ENCODE measurements around the gene RAB10.
"Not testable (repeated sequence)": the region's sequence is repeated elsewhere in the genome, so short reads cannot be mapped to it uniquely, and the experiment has no call there.

The RAB10 gene

DNA sequence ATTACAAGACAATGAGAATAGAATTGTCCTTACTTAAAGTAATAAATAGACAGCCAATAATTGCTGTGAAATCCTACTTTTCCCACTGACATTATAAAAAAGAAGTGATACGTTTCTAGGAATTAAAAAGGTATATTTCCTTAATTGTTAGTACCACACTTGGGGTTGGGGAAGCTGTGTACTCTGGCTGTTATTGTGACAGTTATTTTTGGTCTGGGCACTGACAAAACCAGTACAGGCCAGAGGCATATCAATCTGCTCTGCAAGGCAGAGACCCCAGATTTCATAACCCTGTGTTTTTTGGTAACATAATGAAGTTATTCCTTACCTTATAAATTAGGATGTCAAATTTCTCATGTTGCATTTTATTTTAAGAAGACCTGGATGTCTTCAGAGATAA lies 66.5 kb downstream of the RAB10 start:
- no peak for DNase-seq

DNA sequence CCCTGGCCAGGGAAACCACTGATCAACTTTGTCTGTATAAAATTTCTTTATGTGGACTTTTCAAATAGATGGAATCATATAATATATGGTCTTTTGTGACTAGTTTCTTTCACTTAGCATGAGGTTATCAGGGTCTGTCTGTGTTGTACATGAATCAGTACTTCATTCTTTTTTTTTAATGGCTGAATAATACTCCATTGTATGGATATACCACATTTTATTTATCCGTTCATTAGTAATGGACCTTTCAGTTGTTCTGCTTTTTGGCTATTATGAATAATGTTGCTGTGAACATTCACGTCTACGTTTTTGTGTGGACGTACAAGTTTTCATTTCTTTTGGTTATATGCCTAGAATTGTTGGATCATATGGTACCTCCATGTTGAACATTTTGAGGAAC lies 69.9 kb downstream of the RAB10 start:
- DNase-seq, result no peak

DNA sequence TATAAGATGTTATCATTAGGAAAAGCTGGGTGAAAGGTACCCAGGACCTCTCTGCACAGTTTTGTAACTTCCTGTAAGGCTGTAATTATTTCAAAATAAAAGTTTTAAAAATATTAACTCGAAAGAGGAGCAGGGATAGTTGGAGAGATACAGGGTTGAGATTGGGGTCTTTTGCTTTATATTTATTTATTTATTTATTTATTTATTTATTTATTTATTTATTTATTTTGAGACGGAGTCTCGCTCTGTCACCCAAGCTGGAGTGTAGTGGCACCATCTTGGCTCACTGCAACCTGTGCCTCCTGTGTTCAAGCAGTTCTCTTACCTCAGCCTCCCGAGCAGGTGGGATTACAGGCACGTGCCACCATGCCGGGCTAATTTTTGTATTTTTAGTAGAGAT lies 74.8 kb downstream of the RAB10 start:
- DNase-seq, result not testable (repeated sequence)

DNA sequence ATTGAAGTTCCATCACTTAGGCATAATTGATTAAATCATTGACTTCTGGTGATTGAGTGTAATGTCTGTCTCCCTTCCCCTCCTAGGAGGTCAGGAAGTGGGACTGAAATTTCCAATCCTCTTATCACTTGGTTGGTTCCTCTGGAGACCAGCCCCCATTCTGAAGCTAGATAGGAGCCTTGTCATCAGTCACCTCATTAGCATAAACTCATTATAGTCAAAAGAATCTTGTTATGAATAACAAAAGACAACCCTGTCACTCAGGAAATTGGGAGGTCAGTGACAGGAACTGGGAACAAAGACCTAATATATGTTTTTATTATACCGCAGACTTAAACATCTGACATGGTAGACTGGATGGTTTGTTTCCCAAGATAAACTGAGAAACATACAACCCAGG lies 78.3 kb downstream of the RAB10 start:
- DNase-seq, result no peak

DNA sequence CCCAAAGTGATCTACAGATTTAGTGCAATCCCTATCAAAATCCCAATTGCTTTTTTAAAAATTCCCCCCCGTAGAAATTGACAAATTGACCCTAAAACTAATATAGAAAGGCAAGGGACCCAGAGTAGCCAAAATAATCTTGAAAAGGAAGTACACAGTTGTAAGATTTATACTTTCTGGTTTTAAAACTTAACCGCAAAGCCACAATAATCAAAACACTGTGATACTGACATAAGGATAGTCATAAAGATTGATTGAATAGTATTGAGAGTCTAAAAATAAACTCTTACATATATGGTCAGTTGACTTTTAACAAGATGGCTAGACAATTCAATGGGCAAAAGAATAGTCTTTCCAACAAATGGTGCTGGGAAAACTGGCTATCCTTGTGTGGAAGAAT lies 80.3 kb downstream of the RAB10 start:
- no peak for DNase-seq

DNA sequence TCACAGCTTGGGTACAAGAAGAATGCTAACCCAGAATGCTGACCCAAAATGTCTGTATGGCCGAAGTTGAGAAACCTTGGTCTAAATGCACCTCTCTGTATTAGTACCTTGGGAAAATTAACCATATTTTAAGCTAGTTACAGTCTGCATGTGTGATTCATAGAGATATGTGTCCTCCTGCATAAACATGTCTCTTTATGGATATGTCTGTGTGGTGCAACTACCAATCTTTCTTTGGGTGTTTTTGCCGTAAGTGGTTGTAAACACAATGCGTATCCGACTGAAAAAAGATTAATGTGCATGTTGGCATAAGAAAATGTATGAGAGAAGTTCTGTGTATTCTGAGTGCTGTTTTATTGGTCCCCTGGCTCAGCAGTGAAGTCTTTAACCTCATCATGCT lies 84.8 kb downstream of the RAB10 start:
- no peak for DNase-seq

DNA sequence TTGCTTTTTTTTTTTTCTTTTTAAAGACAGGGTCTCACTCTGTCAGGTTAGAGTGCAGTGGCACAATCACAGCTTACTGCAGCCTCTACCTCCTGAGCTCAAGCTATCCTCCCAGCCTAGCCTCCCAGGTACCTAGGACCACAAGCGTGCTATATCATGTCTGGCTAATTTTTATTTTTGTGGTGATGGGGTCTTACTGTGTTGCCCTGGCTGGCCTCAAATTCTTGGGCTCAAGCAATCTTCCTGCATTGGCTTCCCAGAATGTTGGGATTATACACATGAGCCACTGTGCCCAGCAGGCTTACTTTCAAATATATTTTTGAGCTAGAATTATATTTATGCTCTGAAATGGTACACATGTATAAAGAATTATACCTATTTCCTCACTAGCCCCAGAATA lies 85.6 kb downstream of the RAB10 start:
- DNase-seq, result no peak

DNA sequence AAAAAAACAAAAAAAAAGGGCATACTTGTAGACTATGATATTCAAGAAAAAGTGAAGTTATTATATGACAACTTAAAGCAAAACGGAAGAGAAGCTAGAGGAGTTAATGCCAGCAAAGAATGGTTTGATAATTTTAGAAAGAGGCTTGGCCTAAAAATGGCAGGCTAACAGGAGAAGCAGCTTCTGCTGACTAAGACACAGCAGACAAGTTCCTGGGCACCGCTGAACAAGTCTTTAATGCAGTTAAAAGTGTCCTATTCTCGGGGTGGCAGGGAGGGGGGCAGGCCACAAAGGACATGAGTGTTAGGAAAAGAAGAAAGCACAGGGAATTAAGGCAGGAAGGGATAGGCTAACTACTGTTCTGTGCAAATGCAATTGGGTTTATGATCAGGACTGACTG lies 88.7 kb downstream of the RAB10 start:
- no peak for DNase-seq

DNA sequence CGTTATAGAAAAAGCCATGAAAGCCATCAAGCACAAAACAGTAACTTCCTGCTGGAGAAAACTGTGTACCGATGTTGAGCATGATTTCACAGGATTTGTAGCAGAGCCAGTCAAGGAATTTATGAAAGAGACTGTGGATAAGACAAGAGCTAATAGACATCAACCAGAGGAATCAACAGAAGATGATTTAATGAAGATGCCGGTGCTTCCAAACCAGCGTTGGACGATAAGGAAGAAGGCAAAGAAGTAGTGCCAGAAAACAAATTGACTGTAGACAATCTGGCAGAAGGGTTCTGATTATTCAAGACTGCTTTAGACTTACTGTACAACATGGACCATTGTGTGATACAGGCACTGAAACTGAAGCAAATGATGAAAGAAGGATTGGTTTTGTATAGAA lies 89.5 kb downstream of the RAB10 start:
- no peak for DNase-seq

DNA sequence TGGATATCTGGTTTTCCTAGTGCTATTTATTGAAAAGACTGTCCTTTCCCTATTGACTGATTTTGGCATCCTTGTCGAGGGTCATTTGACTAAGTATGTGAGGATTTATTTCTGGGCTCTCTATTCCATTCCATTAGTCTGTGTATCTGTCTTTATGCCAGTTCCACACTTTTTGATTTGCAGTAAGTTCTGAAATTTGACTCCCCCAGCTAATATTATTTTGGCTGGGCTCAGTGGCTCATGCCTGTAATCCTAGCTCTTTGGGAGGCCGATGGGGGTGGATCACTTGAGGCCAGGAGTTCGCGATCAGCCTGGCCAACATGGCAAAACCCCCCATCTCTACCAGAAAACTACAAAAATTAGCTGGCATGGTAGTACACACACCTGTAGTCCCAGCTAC lies 92.2 kb downstream of the RAB10 start:
- DNase-seq, result no peak

DNA sequence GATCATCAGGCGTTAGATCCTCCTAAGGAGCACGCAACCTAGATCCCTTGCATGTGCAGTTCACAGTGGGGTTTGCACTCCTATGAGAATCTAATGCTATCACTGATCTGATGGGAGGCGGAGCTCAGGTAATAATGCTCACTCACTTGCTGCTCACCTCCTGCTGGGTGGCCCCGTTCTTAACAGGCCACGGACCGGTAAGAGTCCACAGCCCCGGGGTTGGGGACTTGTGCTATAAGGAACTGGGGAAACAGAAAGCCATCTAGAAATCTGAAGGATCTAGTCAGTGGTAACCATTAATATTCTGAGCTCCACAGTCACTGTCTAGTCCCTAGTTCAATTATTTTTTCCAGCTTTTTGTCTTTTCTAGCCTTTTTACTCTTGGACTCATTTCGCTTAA lies 94.3 kb downstream of the RAB10 start:
- DNase-seq, result no peak

DNA sequence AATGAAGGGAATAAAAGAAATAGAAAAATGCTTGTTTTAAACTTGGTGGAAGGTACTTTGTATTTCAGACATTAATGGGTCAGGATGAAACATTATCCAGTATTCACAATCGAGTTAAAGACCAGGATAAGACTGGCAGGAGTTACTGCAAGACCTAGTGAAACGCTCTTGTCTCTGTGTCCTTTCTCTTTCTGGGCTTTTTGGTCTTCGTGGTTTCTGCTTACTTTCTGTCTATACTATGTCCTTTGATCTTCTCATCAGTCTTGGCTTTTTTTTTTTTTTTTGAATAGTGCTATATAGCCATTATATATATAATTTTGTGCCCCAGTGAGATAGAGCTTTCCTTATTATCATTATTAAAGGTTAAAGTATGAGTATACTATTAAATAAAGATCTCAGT lies 96.9 kb downstream of the RAB10 start:
- DNase-seq, result no peak

DNA sequence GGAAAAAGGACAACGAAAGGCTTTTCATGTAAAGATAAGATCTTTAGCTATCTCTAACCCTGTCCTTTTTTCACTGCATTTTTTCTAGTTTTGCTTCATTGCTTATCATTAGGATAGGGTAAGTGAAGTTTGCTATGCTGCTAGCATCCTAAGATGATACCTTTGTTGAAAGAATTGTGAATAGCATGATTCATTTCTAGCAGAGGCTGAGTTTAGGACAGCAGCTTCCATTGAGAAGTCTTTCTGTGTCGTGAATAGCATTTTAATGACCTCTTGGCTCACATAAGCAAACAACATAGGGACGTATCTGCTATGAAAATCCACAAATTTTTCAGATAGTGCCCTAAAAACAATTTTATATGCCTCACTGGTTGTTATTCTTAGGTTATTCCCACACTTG lies 102.6 kb downstream of the RAB10 start:
- no peak for DNase-seq

DNA sequence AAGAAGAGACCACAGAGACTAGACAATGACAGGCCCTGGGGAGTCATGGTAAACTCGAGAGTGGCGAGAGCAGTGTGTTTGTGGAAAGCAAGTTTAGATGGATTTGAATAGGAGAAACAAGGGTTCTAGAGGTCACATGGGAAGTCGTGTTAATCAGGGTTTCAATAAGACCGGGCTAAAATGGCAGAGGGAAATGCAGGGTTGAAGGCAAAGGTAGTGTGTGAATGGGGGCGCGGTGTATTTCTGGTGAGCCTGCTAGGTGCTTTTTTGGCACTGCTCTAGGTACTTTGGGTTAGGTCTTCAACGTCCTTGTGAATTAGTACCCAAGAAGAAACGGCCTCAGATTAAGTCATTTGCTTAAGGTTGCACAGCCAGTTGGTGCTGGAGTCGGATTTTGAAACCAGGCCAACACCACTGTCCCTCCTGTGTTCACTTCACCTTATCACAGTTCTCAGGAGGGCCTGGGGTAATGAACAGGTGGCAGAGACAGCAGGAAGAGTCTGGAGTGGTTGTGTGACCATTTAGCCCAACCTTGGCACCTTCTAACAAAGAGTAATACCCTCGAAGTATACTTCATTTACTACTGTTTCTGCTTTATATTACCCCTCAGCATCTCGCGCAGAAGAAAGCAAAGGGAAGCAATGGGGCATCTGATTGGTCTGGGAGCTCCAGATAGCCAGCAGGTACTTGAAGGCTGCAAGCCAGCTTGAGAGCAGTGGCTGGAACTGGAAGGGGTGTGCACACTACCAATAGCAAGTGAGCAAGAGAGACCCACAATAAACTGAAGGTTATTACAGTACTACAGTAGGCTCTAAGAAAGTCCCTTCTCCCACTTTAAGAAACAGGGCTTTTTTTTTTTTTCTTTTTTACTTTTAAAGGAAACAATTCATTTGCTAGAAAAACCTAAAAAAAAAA lies 105.6 kb downstream of the RAB10 start:
- no peak for DNase-seq

DNA sequence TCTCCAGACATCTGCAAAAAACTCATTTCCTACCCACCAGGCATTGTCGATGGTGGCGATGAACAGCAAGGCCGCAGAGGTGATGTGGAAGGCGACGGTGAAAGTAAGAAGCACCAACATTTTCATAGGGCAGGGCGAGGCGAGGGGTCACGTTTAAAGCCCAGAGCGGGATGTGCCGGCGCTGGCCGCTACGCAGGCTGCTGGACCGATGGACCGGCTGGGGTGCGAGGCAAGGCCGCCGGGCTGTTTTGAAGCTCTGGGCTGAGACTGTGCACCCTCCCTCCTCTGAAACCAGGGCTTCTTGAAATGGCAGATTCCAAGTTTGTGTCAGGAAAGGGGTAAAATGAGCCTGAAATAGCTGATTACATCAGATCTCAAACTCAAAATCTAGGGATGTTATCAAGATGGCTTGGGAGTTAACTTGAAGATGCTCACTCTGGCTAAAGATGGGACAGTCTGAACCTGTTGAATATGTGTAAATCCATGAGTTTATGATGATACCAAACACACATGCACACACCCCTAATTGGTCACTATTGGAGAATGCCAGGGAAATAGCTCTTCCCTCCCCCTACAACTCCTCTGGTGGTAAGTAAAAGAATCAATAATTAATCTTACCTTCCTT lies 107.4 kb downstream of the RAB10 start:
- DNase-seq, result no peak

DNA sequence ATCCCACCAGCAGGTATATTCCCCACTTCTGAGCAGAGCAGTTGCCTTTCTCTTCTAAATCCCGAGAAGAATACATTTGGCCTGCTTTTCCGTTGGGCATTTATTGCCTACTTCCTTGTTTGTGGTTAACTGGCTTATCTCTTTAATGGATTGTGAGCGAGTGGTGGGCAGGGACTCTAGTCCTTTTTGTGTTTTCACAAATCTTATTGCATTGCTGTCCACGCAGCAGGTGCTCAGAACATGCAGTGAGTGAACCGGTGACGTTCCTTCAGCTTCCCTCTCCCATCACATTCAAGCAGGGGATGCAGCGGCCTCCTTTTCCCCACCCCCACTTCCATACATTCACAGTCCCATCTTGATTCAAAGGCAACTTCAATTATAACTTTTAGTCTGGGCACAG lies 110.1 kb downstream of the RAB10 start:
- no peak for DNase-seq

DNA sequence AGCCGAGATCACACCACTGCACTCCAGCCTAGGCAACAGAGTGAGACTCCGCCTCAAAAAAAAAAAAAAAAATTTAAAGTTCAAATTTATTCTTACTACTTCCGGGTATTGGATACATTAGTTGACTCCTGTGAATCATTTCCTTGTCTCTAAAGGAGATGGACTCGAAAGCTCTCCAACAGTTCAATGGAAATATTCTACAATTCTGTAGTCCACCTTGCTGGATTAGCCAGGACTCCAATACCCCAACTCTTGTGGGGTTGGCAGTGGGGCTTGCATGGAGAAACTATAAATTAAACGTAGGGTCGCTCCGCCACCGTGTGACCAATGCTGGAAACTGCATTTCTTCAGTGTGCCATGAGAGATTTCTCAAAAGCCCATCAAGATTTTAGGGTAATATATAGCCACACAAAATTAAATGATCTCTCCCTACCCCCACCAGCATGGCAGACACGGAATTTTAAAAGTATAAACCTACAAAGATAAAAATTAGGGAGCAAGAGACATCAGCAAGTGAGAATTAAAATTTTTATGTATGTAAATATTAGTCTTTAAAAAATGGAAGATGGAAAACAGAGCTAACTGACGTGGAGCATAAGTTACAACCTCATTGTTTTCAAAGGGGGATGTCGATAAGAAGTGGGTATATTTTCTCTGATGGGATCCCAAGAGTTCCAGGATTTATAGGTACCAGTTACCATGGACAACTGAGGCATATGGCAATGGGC lies 111.2 kb downstream of the RAB10 start:
- DNase-seq, result peak; percentile 15

DNA sequence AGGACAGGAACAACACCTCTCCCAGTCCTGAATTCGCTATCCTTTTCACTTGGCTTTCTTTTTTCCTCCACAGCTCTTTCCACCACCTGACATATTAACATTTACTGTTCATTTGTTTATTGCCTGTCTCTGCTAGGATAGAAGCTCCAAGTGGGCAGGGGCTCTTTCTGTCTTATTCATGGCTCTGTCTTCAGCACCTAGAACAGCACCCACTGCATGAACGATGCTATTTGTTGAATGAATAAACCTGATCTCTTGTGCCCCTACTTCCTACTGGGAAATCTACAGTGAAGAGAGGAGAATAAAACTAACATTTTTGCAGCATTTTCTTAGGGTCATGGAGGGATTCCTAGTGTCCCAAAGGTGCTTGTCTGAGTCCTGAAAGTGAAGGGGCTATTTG lies 114.6 kb downstream of the RAB10 start:
- no peak for DNase-seq

DNA sequence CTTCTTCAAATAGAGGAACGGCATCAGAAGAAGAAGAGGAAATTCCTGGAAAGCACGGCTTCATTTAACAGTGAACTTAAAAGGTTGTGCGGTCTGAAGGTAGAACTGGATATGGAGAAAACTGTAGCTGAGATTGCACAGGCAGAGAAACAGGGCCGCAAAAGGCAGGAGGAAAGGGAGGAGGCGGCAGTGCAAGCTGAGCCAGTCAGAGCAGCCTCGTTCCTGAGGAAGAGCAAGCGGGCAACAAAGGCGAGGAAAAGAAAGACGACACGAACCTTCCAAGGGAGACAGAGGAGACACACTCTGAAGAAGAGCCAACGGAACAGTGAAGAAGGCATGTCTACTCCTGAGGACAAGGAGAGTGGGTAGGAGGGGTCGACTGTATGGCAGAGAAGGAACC lies 116.4 kb downstream of the RAB10 start:
- no peak for DNase-seq

DNA sequence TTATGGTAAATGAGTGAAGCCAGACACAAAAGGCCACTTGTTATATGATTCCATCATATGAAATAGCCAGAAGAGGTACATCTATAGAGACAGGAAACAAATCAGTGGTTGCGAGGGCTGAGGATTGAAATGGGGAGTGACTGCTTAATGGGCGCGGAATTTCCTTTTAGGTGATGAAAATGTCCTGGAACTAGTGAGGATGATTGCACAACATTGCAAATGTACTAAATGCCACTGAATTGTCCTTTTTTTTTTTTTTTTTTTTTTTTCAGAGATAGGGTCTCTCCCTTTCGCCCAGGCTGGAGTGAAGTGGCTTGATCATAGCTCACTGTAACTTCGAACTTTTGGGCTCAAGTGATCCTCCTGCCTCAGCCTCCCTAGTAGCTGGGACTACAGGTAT lies 123.7 kb downstream of the RAB10 start:
- no peak for DNase-seq

DNA sequence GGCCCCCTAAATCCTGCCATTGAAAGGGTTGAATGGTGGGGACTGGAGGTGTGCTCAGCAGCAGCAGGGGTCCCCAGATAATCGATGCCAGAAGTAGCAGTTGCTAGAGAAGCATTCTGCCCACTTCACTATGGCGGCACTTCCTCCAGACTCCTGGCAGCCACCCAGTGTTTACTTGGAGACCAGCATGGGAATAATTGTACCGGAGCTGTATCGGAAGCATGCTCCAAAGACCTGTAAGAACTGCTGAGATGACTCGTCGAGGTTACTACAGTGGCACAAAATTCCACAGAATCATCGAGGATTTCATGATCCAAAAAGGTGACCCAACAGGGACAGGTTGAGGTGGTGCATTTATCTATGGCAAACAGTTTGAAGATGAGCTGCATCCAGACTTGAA lies 128.0 kb downstream of the RAB10 start:
- no peak for DNase-seq

DNA sequence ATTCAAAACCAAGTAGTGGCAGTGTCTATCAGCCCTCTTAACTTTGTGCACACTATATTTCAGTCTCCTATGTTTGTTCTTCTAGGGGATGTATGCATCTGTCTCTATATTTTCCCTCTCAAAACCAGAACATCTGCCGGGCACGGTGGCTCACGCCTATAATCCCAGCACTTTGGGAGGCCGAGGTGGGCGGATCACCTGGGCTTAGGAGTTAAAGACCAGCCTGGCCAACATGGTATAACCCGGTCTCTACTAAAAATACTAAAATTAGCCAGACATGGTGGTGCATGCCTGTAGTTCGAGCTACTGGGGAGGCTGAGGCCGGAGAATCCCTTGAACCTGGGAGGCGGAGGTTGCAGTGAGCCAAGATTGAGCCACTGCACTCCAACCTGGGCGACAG lies 129.1 kb downstream of the RAB10 start:
- DNase-seq, result no peak

DNA sequence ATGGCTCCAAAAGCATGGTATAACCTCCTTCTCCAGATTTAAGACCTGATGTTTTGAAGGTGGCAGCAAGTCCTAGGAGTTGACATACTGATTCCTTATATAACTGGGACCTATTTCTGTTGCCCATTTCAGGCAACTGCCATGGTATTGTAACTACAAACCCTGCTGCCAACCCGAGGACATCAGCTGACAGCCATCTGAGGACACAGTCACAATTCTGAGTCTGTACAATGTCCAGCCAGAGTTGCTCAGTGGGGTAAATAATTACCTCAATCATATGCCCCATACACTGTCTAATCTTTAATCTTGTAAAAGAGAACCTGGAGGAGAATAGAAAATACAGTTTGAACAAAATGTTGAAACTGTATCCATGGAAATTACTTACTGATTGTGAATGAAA lies 130.3 kb downstream of the RAB10 start:
- no peak for DNase-seq

DNA sequence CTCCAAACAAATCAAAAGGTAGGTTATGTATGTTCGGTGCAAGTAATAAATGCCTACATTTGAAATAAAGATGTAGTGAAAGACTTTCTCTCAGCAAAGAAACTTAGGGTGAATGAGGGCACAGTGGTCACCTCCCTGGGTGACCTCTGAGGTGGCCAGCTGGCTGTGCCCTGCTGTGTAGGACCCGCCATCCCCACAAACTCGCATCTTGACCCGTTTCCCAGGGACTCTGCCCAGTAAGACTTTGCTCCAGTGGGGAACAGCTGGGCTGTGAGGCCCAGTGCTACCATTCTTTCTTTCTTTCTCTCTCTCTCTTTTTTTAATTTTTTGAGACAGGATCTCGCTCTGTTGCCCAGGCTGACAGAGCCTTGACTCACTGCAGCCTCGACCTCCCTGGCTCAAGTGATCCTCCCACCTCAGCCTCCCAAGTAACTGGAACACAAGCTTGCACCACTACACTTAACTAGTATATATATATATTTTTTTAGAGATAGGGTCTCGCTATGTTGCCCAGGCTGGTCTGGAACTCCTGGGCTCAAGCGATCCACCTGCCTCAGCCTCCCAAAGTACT lies 130.8 kb downstream of the RAB10 start:
- DNase-seq, result no peak

Measured in NCI-H446 treated with DMSO at 0.1 percent for 48 hours (cell line).